CD4-positive, alpha-beta T cell treated with Interleukin-17A for 4 hours (primary cell): ENCODE results near the gene PIK3C2A.

Experiments used
- DNase-seq: peaks from one replicate; pipeline ENCODE4 v3.0.0-alpha.2; 2020; ENCODE audit warnings: mixed read lengths

PIK3C2A gene

GRCh38 chr11:17159441-17159840 is 48.3 kb downstream of the PIK3C2A start:
- DNase-seq, result no peak
